ENCODE measurements around the gene INSIG2.

DNA sequence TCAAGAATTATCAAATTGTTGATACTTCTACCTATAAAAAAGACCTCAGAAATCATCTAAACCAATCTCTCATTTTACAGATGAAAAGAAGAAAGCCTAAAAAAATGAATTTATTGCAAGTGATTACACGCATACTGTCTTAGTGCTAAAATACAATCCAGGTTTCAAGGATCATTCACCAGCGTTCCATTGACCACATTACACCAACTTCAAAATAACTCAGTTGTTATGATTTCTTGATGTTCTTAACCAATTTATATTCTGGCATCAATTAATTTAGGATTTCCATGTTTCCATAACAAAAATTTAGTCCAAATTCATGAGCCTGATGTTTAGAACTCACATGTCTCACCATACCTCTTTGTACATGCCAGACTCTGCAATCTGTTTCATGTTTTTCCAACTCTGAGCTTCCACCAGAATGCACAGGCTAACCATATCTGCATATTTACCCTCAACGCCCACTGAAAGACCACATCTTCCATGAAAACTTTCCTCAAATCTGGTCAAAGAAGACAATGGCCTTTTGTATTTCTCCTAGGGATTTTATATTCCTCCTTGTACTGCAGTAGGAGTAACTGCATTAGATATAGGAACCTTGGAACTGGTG lies 2.1 kb upstream of the INSIG2 start:
- TF ChIP-seq TAF1 (IDR thresholded peaks at IDR 0.05; ENCODE audit: borderline replicate concordance, insufficient read depth, low read length) (no peak), POLR2AphosphoS5 (IDR thresholded peaks at IDR 0.05; ENCODE audit: low read depth, low read length) (no peak), SIN3A (IDR thresholded peaks at IDR 0.05; ENCODE audit: borderline replicate concordance, insufficient read depth, low read length) (no peak), FOXP2 (optimal IDR thresholded peaks at IDR 0.05; ENCODE audit: borderline replicate concordance, extremely low read depth, extremely low read length, insufficient read depth) (no peak)
- TF ChIP-seq, protein P1, sequence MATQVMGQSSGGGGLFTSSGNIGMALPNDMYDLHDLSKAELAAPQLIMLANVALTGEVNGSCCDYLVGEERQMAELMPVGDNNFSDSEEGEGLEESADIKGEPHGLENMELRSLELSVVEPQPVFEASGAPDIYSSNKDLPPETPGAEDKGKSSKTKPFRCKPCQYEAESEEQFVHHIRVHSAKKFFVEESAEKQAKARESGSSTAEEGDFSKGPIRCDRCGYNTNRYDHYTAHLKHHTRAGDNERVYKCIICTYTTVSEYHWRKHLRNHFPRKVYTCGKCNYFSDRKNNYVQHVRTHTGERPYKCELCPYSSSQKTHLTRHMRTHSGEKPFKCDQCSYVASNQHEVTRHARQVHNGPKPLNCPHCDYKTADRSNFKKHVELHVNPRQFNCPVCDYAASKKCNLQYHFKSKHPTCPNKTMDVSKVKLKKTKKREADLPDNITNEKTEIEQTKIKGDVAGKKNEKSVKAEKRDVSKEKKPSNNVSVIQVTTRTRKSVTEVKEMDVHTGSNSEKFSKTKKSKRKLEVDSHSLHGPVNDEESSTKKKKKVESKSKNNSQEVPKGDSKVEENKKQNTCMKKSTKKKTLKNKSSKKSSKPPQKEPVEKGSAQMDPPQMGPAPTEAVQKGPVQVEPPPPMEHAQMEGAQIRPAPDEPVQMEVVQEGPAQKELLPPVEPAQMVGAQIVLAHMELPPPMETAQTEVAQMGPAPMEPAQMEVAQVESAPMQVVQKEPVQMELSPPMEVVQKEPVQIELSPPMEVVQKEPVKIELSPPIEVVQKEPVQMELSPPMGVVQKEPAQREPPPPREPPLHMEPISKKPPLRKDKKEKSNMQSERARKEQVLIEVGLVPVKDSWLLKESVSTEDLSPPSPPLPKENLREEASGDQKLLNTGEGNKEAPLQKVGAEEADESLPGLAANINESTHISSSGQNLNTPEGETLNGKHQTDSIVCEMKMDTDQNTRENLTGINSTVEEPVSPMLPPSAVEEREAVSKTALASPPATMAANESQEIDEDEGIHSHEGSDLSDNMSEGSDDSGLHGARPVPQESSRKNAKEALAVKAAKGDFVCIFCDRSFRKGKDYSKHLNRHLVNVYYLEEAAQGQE (IDR thresholded peaks at IDR 0.05; ENCODE audit: insufficient read depth in 1 of 2, low read depth in 2 of 2, low read length in 2 of 2), result no peak

Measured in PFSK-1 (cell line).